Chondrocyte (in vitro differentiated cells): ENCODE results near the gene PGAM5. TPM values are rescaled to one million over a fixed set of nuclear protein-coding genes. Genes with fewer than 3 reads are reported as not detected.

Experiments
- DNase-seq: peaks from one replicate; pipeline ENCODE4 v3.0.0; 2021; ENCODE audit warnings: mixed read lengths, low spot score
- H3K27ac Mint-ChIP-seq: one replicate; pipeline ENCODE4 v1.8.0; 2021; ENCODE audit warnings: mild to moderate bottlenecking, moderate library complexity, mixed read lengths; ENCODE audit not compliant: unreplicated experiment
- H3K27me3 Mint-ChIP-seq: 2 replicates; pipeline ENCODE4 v1.8.0; 2021; ENCODE audit warnings: low read depth, mixed read lengths
- H3K36me3 Mint-ChIP-seq: 2 replicates; pipeline ENCODE4 v1.8.0; 2021; ENCODE audit warnings: low read depth, mixed read lengths
- H3K4me1 Mint-ChIP-seq: 2 replicates; pipeline ENCODE4 v1.8.0; 2021; ENCODE audit warnings: low read depth, mild to moderate bottlenecking, mixed read lengths
- H3K4me3 Mint-ChIP-seq: one replicate; pipeline ENCODE4 v1.8.0; 2021; ENCODE audit warnings: mild to moderate bottlenecking, moderate library complexity, mixed read lengths; ENCODE audit not compliant: unreplicated experiment
- H3K9me3 Mint-ChIP-seq: 2 replicates; pipeline ENCODE4 v1.8.0; 2021; ENCODE audit warnings: low read depth, mixed read lengths
- CTCF ChIP-seq: fragments of 200-600 bp; sonication (generic); IDR thresholded peaks from 2 replicates; pipeline ENCODE4 v1.5.0; 2021; ENCODE audit warnings: antibody characterized with exemption, mild to moderate bottlenecking, moderate library complexity
- total RNA-seq: library from RNA; stranded (reverse); gene quantifications from 3 replicates; pipeline ENCODE4 v1.2.1, GENCODE V29; 2021

Gene PGAM5
- total RNA-seq, 1 donor from 2014 or later, result 18.8 TPM

- Mint-ChIP-seq H3K36me3 (peaks cover 57% of the 10 kb centered on the region), H3K27me3 (no peaks in the 10 kb centered on the region), H3K4me3 (no peak overlapping the region), H3K4me1 (no peaks in the 10 kb centered on the region), H3K9me3 (no peaks in the 10 kb centered on the region), H3K27ac (peak overlapping the region; percentile 32)
- no peak for DNase-seq
- TF ChIP-seq CTCF, result no peak
These were observed 24.9 kb downstream of the PGAM5 start for GRCh38 chr12:132735496-132735895.

- H3K36me3 Mint-ChIP-seq, result peaks cover 58% of the 10 kb centered on the region
- no peak for TF ChIP-seq CTCF
These were observed 25.7 kb downstream of the PGAM5 start for GRCh38 chr12:132736378-132736777.

GRCh38 chr12:132736913-132737312 lies 26.3 kb downstream of the PGAM5 start:
- TF ChIP-seq CTCF, result no peak
- Mint-ChIP-seq H3K27ac (no peak overlapping the region), H3K27me3 (no peaks in the 10 kb centered on the region), H3K4me1 (no peaks in the 10 kb centered on the region), H3K36me3 (peaks cover 53% of the 10 kb centered on the region), H3K9me3 (no peaks in the 10 kb centered on the region), H3K4me3 (no peak overlapping the region)
- DNase-seq, result no peak

More at GRCh38 chr12:132736378-132736777, 25.7 kb downstream of the PGAM5 start:
- Mint-ChIP-seq H3K27ac (no peak overlapping the region), H3K9me3 (no peaks in the 10 kb centered on the region), H3K4me1 (no peaks in the 10 kb centered on the region), H3K4me3 (no peak overlapping the region), H3K27me3 (no peaks in the 10 kb centered on the region)
- DNase-seq, result no peak

- Mint-ChIP-seq H3K27ac (no peak overlapping the region), H3K36me3 (peaks cover 55% of the 10 kb centered on the region), H3K9me3 (no peaks in the 10 kb centered on the region), H3K27me3 (no peaks in the 10 kb centered on the region), H3K4me1 (no peaks in the 10 kb centered on the region), H3K4me3 (no peak overlapping the region)
- TF ChIP-seq CTCF, result no peak
- no peak for DNase-seq
These were observed 29.1 kb downstream of the PGAM5 start for GRCh38 chr12:132739600-132740312.

GRCh38 chr12:132740313-132740646 lies 29.6 kb downstream of the PGAM5 start:
- DNase-seq, result no peak
- no peaks in the 10 kb centered on the region for H3K9me3 Mint-ChIP-seq
- H3K27me3 Mint-ChIP-seq, result no peaks in the 10 kb centered on the region
- peaks cover 58% of the 10 kb centered on the region for H3K36me3 Mint-ChIP-seq
- no peaks in the 10 kb centered on the region for H3K4me1 Mint-ChIP-seq
- no peak overlapping the region for H3K27ac Mint-ChIP-seq
- no peak for TF ChIP-seq CTCF
- no peak overlapping the region for H3K4me3 Mint-ChIP-seq
